Epithelial cell of alveolus of lung (primary cell): ENCODE measurements around the gene RPL27. TPM values are rescaled to one million over a fixed set of nuclear protein-coding genes. Genes with fewer than 3 reads are reported as not detected.

Experiments
- total RNA-seq: library from RNA; depleted of rRNA; stranded (reverse); fragments of >200 nt; gene quantifications from 2 replicates; pipeline ENCODE4 v1.2.1, GENCODE V29; 2015

RPL27 gene
- 1,977 and 2,082 TPM in 2 replicates for total RNA-seq

DNA sequence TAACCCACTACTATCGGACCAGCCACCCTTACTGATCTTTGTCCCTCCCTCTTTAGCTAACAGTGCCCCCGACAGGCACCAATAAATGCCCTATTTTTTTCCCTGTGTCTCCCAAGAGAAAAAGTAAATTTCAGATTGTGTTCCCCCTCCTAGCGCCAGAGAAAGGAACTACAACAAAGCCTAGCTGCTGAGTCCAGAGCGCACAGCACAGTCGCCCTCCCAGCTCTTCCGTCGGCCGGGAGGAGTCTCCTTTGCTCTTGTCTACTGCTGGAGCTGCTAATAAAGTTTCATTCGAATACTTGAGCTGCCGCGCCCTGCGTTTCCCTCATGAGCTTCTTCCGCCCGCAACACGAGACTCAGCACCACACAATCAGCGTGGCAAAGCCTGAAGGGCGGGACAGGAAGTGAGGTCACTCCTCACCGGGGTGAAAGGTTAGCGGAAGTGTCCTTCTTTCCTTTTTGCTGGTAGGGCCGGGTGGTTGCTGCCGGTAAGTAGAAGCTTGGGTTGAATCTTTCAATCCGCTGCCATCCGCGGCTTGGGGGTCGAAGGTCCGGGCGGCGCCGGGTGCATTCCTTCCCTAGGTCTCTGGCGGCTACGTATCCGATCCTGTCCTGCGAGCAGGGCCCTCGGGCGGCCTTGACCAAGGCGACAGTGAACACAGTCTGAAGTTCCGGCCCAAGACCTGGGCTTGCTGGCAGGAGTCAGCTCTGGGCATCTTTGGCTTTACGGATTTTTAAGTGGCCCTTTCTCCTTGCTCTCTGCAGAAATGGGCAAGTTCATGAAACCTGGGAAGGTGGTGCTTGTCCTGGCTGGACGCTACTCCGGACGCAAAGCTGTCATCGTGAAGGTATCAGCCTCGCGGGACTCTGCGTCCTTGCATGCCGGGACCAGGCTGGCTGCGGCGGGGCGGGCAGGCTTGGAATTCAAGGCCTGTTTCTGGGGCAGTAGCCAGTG lies at the start of gene RPL27:
Gene RPL27, plus strand, starts transcription at position 436 of the 955 bp plus-strand sequence. Its CDS starts 332 bp downstream, at position 768.

DNA sequence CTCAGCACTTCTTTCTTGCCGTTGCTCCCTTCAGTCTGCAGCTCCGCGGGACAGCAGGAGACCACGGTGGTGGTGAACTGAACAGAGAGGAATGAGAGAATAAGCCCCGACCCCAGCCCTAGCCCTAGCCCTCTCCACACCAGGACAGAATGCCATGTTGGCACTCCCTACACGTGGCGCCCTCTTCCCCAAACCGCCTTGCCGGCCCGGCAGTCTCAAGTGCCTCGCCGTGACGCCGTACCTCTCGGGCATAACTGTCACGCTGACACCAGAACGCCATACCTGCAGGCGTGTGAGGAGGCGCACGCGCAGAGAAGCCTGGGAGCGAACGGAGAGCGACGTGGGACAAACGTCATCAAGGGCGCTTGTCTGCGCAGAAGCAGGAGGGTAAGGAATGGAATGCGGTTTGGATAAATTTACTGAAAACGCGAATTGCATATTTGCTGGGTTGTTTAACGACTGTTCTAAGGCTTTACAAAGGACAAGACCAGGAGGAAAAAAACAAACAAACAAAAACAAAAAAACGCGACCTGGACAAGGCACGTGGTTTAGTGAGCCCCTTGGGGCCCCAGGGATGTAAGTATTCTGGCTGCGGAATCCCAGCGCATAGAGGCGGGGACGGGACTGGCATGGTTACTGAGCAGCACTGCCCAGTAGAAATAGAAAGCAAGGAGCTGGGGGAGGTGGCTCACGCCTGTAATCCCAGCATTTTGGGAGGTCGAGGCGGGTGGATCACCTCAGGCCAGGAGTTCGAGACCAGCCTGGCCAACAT lies 33.9 kb upstream of the RPL27 start, which contains the start of gene AARSD1:
Gene AARSD1, minus strand, starts transcription at position 294 of the 772 bp plus-strand sequence. Its CDS starts 14 bp downstream, at position 280.

DNA sequence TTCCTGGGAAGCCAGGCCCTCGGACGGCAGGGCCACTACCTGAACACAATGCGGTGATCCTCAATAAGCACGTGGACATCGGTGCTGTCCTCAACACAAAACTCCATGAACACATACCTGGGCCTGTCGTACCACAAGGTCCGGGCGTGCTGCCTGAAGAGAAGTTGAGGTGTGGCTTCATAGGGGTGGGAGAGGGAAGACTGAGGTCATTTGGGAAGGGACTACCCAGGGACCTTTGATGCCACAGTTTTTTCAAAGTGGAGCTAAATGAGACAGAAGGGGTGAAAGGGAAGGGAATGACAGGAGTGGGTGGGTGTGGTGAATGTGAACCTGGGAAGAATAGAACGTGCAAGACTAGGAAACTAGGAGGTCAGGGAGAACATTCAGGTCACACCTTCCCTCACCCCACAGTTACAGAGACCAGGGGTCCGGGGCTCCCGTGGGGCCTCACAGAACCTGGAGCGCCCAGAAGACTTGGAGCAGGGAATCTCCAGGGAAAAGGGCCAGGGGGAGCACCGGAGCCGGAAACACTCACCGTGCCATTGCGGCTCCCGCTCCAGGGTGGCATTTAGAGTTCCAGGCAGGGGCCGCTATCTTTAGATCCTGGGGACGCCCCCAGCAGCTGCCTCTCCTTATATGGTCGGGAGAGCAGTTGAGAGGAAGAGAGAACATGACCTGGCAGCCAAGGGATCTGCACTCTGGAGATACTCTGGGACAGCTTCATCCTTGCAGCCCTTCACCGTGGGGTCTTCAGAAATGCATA lies 18.5 kb upstream of the RPL27 start, which contains the start of gene PTGES3L:
Gene PTGES3L, minus strand, starts transcription at position 570 of the 763 bp plus-strand sequence. Its CDS starts 27 bp downstream, at position 543.

DNA sequence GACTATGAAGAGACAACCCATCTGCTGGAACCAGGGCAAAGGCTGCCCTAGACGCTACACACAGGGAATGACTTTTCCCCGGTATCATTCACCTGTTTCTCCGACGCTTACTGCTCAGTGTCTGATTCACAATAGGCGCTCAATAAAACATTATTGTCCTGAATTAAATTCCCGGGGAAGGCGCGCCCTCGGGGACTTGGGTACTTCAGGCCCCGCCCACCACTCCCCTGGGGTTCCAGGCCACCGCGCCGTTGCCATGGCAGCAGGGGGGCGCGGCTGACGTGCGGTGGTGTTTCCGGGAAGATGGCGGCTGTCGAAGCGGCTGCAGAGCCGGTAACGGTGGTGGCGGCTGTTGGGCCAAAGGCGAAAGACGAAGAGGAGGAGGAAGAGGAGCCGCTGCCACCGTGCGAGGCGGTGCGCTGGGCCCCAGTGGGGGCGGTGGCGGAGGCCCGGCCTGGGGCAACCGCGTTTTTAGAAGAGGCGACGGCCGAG lies 17.9 kb upstream of the RPL27 start, which contains the start of gene RUNDC1:
Gene RUNDC1, plus strand, starts transcription at position 292 of the 492 bp plus-strand sequence. Its CDS starts 12 bp downstream, at position 304.

DNA sequence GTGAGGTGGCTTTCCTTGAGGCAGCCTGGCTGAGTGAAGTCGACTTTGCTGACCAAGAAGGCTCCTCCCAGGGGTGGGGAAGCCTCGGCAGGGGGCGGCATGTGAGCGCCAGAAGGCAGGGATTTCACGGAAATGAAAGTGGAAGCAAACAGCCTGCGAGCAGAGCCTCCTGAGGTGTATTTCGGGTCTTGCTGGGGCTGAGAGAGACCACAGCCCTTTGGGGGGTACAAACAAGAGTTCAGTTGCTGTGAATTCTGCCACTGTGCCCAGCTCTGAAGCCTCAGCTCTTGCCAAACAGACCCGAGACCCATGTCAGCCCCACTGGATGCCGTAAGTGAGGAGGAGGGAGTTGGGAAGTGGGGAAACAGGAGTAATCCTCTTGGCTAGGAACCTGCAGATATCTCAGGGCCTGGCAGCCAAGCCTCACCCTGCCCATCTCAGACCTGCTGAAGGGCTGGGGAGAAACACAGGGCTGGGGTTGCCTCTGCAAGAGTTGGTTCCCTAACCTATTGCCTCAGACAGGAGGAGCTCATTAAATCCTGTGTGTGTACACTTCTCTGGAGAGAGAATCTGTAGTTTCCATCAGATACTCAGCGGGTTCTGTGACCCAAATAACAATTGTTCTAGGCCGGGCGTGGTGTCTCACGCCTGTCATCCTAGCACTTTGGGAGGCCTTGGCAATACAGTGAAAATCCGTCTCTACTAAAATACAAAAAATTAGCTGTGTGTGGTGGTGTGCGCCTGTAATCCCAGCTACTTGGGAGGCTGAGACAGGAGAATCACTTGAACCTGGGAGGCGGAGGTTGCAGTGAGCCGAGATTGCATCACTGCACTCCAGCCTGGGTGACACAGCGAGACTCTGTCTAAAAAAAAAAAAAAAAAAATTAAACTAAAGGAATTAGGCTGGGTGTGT lies 8.7 kb downstream of the RPL27 start, which contains the start of gene IFI35:
Gene IFI35, plus strand, starts transcription at position 146 of the 913 bp plus-strand sequence. Its CDS starts 164 bp downstream, at position 310.

DNA sequence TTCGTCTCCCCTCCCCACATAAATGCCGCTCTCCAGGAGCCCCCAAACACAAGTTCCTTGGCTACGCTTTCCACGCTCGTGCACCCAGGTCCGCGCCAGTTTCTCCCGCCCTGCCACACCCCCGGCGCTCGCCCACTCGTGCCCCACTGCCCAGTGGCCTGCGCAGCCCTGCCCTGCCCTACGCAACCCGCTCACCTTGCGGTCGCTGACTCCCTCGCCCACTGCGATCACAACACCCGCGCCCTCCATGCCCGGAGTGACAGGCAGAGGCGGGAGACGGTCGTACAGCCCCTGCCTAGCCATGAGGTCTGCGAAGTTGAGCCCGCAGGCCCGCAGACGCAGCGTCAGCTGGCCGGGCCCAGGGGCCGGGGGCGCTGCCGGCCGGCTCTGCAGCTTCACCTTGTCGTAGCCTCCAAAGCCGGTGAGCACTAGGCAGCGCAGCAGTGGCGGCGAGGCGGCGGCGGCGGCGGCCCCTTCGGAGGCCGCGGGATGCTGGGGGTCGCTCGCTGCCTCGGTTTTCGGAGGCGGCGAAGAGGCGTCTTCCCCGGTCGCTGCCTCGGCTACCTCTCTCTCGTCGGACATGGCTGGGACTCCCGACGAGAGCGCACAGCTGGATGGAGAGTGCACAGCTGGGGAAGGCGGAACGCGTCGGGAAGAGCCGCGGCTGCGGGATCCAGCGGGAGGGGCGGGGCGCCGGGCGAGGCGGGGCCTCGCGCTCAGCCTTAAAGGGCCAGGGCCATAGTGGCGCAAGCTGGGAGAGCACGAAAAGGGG lies 23.7 kb downstream of the RPL27 start, which contains the start of gene VAT1:
Gene VAT1, minus strand, starts transcription at position 645 of the 772 bp plus-strand sequence. Its CDS starts 63 bp downstream, at position 582.

DNA sequence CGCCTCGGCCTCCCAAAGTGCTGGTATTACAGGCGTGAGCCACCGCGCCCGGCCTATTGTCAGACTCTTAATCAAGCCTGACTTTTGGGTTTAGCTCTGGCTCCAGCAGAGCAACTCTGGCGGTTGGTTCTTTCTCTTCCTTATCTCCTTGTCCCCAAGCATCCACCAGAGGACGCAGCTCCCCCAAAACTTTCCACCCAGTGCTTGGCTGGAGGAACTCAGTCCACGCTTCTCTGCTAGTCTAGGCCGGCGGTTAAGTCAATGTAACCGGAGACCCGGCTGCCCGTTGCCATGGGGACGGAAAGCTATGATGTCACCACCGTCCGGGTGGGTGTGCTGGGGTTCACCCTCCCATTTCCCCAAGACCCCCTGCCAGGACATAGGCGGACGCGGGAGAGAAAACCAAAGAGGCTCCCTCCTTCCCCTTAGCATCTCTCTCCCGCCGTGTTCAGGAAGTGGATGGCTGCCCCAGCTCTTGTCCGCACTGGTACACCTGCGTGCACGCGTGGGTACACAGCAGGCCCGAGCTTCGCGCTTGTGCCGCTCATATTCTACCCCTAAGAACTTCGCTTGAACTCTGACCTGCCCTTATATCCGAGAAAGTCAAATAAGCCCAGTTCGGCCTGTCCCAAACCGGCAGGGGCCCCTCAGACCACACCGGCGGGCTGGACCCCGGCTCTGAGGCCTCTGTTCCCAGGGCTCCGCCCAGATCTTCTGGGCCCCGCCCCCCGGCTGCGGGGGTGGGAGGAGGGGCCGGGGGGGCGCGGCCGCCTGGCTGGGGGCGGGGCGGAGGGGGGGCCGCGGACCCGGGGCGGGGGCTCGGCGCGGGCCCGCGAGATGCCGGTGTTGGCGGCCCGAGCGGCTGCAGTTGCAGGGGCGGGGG lies 26.4 kb downstream of the RPL27 start, which contains the start of gene RND2:
Gene RND2, plus strand, starts transcription at position 825 of the 883 bp plus-strand sequence. CDS start 117 bp downstream, outside the sequence.

Other genes starting within 250 kb of the RPL27 start
- 0.78 TPM in 1 of 2 replicates, not detected in the other for gene RAMP2, start 237.2 kb upstream of the RPL27 start, total RNA-seq
- gene VPS25, start 225.0 kb upstream of the RPL27 start, total RNA-seq, result 89.2 and 114 TPM in 2 replicates
- 0.32 and 0.39 TPM in 2 replicates for gene WNK4, start 217.8 kb upstream of the RPL27 start, total RNA-seq
- gene COA3, start 199.7 kb upstream of the RPL27 start, total RNA-seq, result 66.1 and 67.1 TPM in 2 replicates
- gene CNTD1, start 199.6 kb upstream of the RPL27 start, total RNA-seq, result not detected in 2 replicates
- 69.4 and 110 TPM in 2 replicates for gene BECN1, start 174.1 kb upstream of the RPL27 start, total RNA-seq
- gene PSME3, start 165.0 kb upstream of the RPL27 start, total RNA-seq, result 57.6 and 88.3 TPM in 2 replicates
- 0.26 and 0.72 TPM in 2 replicates for gene AOC2, start 153.8 kb upstream of the RPL27 start, total RNA-seq
- 0.13 and 1.5 TPM in 2 replicates for gene AOC3, start 147.2 kb upstream of the RPL27 start, total RNA-seq
- not detected in 2 replicates for gene G6PC1, start 97.6 kb upstream of the RPL27 start, total RNA-seq
- gene AARSD1, start 34.0 kb upstream of the RPL27 start, total RNA-seq, result 22.0 and 28.8 TPM in 2 replicates
- gene PTGES3L, start 18.3 kb upstream of the RPL27 start, total RNA-seq, result 0.52 TPM in 1 of 2 replicates, not detected in the other
- gene RUNDC1, start 17.9 kb upstream of the RPL27 start, total RNA-seq, result 7.9 and 9.5 TPM in 2 replicates
- 15.1 and 42.8 TPM in 2 replicates for gene IFI35, start 8.4 kb downstream of the RPL27 start, total RNA-seq
- 87.4 and 267 TPM in 2 replicates for gene VAT1, start 24.0 kb downstream of the RPL27 start, total RNA-seq
- 0.65 and 0.80 TPM in 2 replicates for gene RND2, start 26.8 kb downstream of the RPL27 start, total RNA-seq
- 8.0 and 12.9 TPM in 2 replicates for gene BRCA1, start 126.9 kb downstream of the RPL27 start, total RNA-seq
- 58.8 and 106 TPM in 2 replicates for gene NBR1, start 172.8 kb downstream of the RPL27 start, total RNA-seq
- gene TMEM106A, start 213.5 kb downstream of the RPL27 start, total RNA-seq, result 2.8 and 5.6 TPM in 2 replicates
- gene CCDC200, start 230.2 kb downstream of the RPL27 start, total RNA-seq, result not detected in 2 replicates
- not detected in 2 replicates for gene RNU2-1, start 235.6 kb downstream of the RPL27 start, total RNA-seq